ENCODE results near the gene KASH5. TPM values are rescaled to one million over a fixed set of nuclear protein-coding genes. Genes with fewer than 3 reads are reported as not detected.
A peak's percentile ranks its signal among the peaks of the same experiment; 100 is the strongest.

The KASH5 gene
- total RNA-seq, 5 donors from 2014 or later (not counting 1 experiment from before 2014, with no cell fraction given) = 0.25 to 0.26 TPM; not detected in 3

GRCh38 chr19:49417088-49417487 is 29.0 kb downstream of the KASH5 start:
- no peak for DNase-seq
- Mint-ChIP-seq H3K9me3 (no peaks in the 10 kb centered on the region), H3K36me3 (no peaks in the 10 kb centered on the region), H3K27me3 (peaks cover 42 to 50% of the 10 kb centered on the region in 2 donors), H3K4me3 (no peak overlapping the region), H3K27ac (no peak overlapping the region), H3K4me1 (peaks cover 19 to 26% (median 25%) of the 10 kb centered on the region in 3 donors)
- H3K4me1 ChIP-seq (ENCODE audit: control insufficient read depth in 1 of 2, extremely low read depth in 1 of 2, insufficient read depth in 2 of 2, low read length in 2 of 2) = peaks cover 4 to 18% of the 10 kb centered on the region in 2 experiments
- H3K27me3 ChIP-seq (replicated peaks in 1 of 2; ENCODE audit: control insufficient read depth in 2 of 2, extremely low read depth in 1 of 2, insufficient read depth in 2 of 2, low read length in 1 of 2) = peaks cover 3 to 61% of the 10 kb centered on the region in 2 experiments
- ChIA-PET CTCF (no interaction called here), POLR2A (no interaction called here)
- ATAC-seq (replicated peaks in 1 of 4) = no peak
- no peak overlapping the region for H3K27ac ChIP-seq (ENCODE audit: low read length)
- no peaks in the 10 kb centered on the region for H3K36me3 ChIP-seq (ENCODE audit: control insufficient read depth in 2 of 2, extremely low read depth in 1 of 2, insufficient read depth in 1 of 2, low read length in 1 of 2)
- WGBS (ENCODE audit: insufficient coverage) = 43% methylated on average over 2 of the region's 7 CpGs
- no peaks in the 10 kb centered on the region for H3K9me3 ChIP-seq
- no peak overlapping the region for H3K4me3 ChIP-seq (ENCODE audit: control insufficient read depth in 1 of 2, extremely low read depth in 1 of 2, low read length in 1 of 2)

- peaks cover 6 to 76% of the 10 kb centered on the region in 2 experiments for H3K27me3 ChIP-seq (replicated peaks in 1 of 2; ENCODE audit: control insufficient read depth in 2 of 2, extremely low read depth in 1 of 2, insufficient read depth in 2 of 2, low read length in 1 of 2)
- ChIA-PET CTCF (no interaction called here), POLR2A (no interaction called here)
- Mint-ChIP-seq H3K4me3 (no peak overlapping the region), H3K27me3 (peaks cover 51 to 60% of the 10 kb centered on the region in 2 donors), H3K9me3 (no peaks in the 10 kb centered on the region), H3K36me3 (no peaks in the 10 kb centered on the region), H3K27ac (peak overlapping the region in 1 of 2 donors; percentile 63), H3K4me1 (peaks cover 24 to 32% (median 31%) of the 10 kb centered on the region in 3 donors)
- no peak for DNase-seq
- no peak overlapping the region for H3K4me3 ChIP-seq (ENCODE audit: control insufficient read depth in 1 of 2, extremely low read depth in 1 of 2, low read length in 1 of 2)
- 43% methylated on average over 1 of the region's 5 CpGs for WGBS (ENCODE audit: insufficient coverage)
- ATAC-seq (replicated peaks in 1 of 4) = no peak
- H3K4me1 ChIP-seq (ENCODE audit: control insufficient read depth in 1 of 2, extremely low read depth in 1 of 2, insufficient read depth in 2 of 2, low read length in 2 of 2) = peaks cover 8 to 27% of the 10 kb centered on the region in 2 experiments
- H3K27ac ChIP-seq (ENCODE audit: low read length) = no peak overlapping the region
- no peaks in the 10 kb centered on the region for H3K9me3 ChIP-seq
- no peaks in the 10 kb centered on the region for H3K36me3 ChIP-seq (ENCODE audit: control insufficient read depth in 2 of 2, extremely low read depth in 1 of 2, insufficient read depth in 1 of 2, low read length in 1 of 2)
Measured at GRCh38 chr19:49418511-49418910, 30.5 kb downstream of the KASH5 start.

DNA sequence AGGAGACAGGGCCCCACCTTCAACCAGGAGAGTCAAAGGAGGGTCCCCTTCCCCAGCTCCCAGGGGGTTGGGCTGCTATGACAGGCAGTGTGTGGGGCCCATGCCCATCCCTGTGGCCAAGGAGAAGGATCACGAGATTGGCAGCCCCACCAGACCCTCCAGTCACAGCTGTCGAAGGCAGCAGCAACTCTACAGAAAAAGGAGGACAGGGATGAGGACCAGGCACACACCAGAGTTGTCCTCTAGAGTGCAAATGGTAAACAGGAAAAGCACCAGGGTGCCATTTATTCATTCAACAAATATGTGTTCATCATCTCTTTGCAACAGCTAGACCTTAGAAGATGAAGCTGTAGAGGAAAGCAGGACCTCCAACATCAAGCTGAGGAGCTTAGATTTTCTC is 31.1 kb downstream of the KASH5 start:
- peaks cover 13 to 34% of the 10 kb centered on the region in 2 experiments for H3K4me1 ChIP-seq (ENCODE audit: control insufficient read depth in 1 of 2, extremely low read depth in 1 of 2, insufficient read depth in 2 of 2, low read length in 2 of 2)
- no peak overlapping the region for H3K27ac Mint-ChIP-seq
- POLR2A ChIA-PET = no interaction called here
- H3K36me3 ChIP-seq (ENCODE audit: control insufficient read depth in 2 of 2, extremely low read depth in 1 of 2, insufficient read depth in 1 of 2, low read length in 1 of 2) = no peaks in the 10 kb centered on the region
- 69% methylated on average over 2 of the region's 2 CpGs for WGBS (ENCODE audit: insufficient coverage)
- H3K36me3 Mint-ChIP-seq = no peaks in the 10 kb centered on the region
- H3K27ac ChIP-seq (ENCODE audit: low read length) = no peak overlapping the region
- DNase-seq = no peak
- H3K27me3 Mint-ChIP-seq = peaks cover 57 to 66% of the 10 kb centered on the region in 2 donors
- peaks cover 6 to 78% of the 10 kb centered on the region in 2 experiments for H3K27me3 ChIP-seq (replicated peaks in 1 of 2; ENCODE audit: control insufficient read depth in 2 of 2, extremely low read depth in 1 of 2, insufficient read depth in 2 of 2, low read length in 1 of 2)
- CTCF ChIA-PET = no interaction called here
- no peaks in the 10 kb centered on the region for H3K9me3 ChIP-seq
- no peak overlapping the region for H3K4me3 ChIP-seq (ENCODE audit: control insufficient read depth in 1 of 2, extremely low read depth in 1 of 2, low read length in 1 of 2)
- H3K4me1 Mint-ChIP-seq = peaks cover 30 to 38% (median 38%) of the 10 kb centered on the region in 3 donors
- no peaks in the 10 kb centered on the region for H3K9me3 Mint-ChIP-seq
- H3K4me3 Mint-ChIP-seq = no peak overlapping the region
- no peak for ATAC-seq (replicated peaks in 1 of 4)

DNA sequence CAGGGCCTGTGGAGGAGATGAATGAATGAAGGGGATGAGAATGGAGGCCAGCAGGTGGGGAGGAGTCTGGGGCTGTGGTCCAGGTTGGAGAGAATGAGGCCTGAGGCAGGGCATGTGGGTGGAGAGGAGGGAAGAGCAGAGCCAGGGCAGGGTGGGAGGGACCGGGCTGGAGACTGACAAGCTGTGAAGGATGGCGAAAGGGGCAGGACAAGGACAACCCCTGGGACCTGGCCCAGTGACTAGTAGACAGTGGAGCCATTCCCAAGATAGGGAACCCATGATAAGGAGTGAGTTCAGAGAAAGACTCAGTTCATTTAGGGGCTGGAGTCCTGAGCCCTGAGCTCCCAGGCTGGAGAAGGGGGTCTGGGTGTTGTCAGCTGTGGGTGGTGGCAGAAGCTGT is 32.2 kb downstream of the KASH5 start:
- DNase-seq (no peak), ATAC-seq (replicated peaks in 1 of 4) (no peak)
- no peak overlapping the region for H3K4me3 ChIP-seq (ENCODE audit: control insufficient read depth in 1 of 2, extremely low read depth in 1 of 2, low read length in 1 of 2)
- ChIA-PET POLR2A (no interaction called here), CTCF (interaction anchor here in 1 of 2 donors (0.5 to 1.0 kb wide), 3 partner anchors 14 to 419 kb away, joined by 3 to 5 read pairs (median 3); no protein-coding TSS in a partner anchor)
- H3K9me3 ChIP-seq = no peaks in the 10 kb centered on the region
- Mint-ChIP-seq H3K27ac (no peak overlapping the region), H3K27me3 (peaks cover 65 to 75% of the 10 kb centered on the region in 2 donors), H3K4me3 (peak overlapping the region in 1 of 3 donors; percentile 22), H3K36me3 (no peaks in the 10 kb centered on the region), H3K4me1 (peaks cover 35 to 47% (median 46%) of the 10 kb centered on the region in 3 donors), H3K9me3 (no peaks in the 10 kb centered on the region)
- H3K36me3 ChIP-seq (ENCODE audit: control insufficient read depth in 2 of 2, extremely low read depth in 1 of 2, insufficient read depth in 1 of 2, low read length in 1 of 2) = no peaks in the 10 kb centered on the region
- H3K27ac ChIP-seq (ENCODE audit: low read length) = no peak overlapping the region
- H3K4me1 ChIP-seq (ENCODE audit: control insufficient read depth in 1 of 2, extremely low read depth in 1 of 2, insufficient read depth in 2 of 2, low read length in 2 of 2) = peaks cover 13 to 37% of the 10 kb centered on the region in 2 experiments
- H3K27me3 ChIP-seq (replicated peaks in 1 of 2; ENCODE audit: control insufficient read depth in 2 of 2, extremely low read depth in 1 of 2, insufficient read depth in 2 of 2, low read length in 1 of 2) = peaks cover 6 to 85% of the 10 kb centered on the region in 2 experiments
- 100% methylated on average over 2 of the region's 2 CpGs for WGBS (ENCODE audit: insufficient coverage)

- DNase-seq (peak in 5 of 35 experiments; percentile 20 to 54 (median 32)), ATAC-seq (replicated peaks in 1 of 4) (peak in 2 of 4 experiments; percentile 39 to 64)
- H3K27me3 Mint-ChIP-seq = peaks cover 75 to 83% of the 10 kb centered on the region in 2 donors
- H3K9me3 ChIP-seq = no peaks in the 10 kb centered on the region
- no peak overlapping the region for H3K27ac Mint-ChIP-seq
- 10% methylated on average over 37 of the region's 48 CpGs for WGBS (ENCODE audit: insufficient coverage)
- H3K4me3 ChIP-seq (ENCODE audit: control insufficient read depth in 1 of 2, extremely low read depth in 1 of 2, low read length in 1 of 2) = peak overlapping the region in 1 of 2 donors; percentile 39
- H3K4me1 Mint-ChIP-seq = peaks cover 43 to 57% (median 53%) of the 10 kb centered on the region in 3 donors
- peaks cover 12 to 94% of the 10 kb centered on the region in 2 experiments for H3K27me3 ChIP-seq (replicated peaks in 1 of 2; ENCODE audit: control insufficient read depth in 2 of 2, extremely low read depth in 1 of 2, insufficient read depth in 2 of 2, low read length in 1 of 2)
- H3K27ac ChIP-seq (ENCODE audit: low read length) = no peak overlapping the region
- no peaks in the 10 kb centered on the region for H3K9me3 Mint-ChIP-seq
- H3K4me1 ChIP-seq (ENCODE audit: control insufficient read depth in 1 of 2, extremely low read depth in 1 of 2, insufficient read depth in 2 of 2, low read length in 2 of 2) = peaks cover 13 to 42% of the 10 kb centered on the region in 2 experiments
- H3K4me3 Mint-ChIP-seq = peak overlapping the region; percentile 31 to 82 (median 35)
- POLR2A ChIA-PET = no interaction called here
- CTCF ChIA-PET = interaction anchor here in 1 of 2 donors (0.6 kb wide), 1 partner anchor 420 kb away, joined by 3 read pairs; no protein-coding TSS in a partner anchor
- H3K36me3 ChIP-seq (ENCODE audit: control insufficient read depth in 2 of 2, extremely low read depth in 1 of 2, insufficient read depth in 1 of 2, low read length in 1 of 2) = no peaks in the 10 kb centered on the region
- H3K36me3 Mint-ChIP-seq = no peaks in the 10 kb centered on the region
Measured at GRCh38 chr19:49421039-49421877, 33.2 kb downstream of the KASH5 start.

DNA sequence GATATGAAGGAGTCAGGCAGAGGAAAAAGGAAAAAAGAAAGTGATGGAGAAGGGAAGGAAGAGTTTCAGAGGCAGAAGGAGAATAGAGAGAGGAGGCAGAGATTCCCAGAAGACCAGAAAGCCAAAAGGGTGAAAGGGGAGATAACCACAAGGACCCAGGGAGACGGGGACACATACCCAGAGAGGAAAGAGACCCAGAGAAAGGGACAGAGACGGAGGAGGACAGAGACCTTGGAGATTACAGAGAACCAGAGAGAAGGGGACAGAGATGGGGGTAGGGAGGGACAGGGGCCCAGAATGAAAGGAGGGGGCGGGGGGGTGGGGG is 33.8 kb downstream of the KASH5 start:
- H3K4me3 Mint-ChIP-seq = peak overlapping the region in 2 of 3 donors; percentile 35 to 82
- POLR2A ChIA-PET = no interaction called here
- peaks cover 49 to 63% (median 59%) of the 10 kb centered on the region in 3 donors for H3K4me1 Mint-ChIP-seq
- Histone ChIP-seq H3K27ac (ENCODE audit: low read length) (no peak overlapping the region), H3K9me3 (no peaks in the 10 kb centered on the region), H3K4me1 (ENCODE audit: control insufficient read depth in 1 of 2, extremely low read depth in 1 of 2, insufficient read depth in 2 of 2, low read length in 2 of 2) (peaks cover 13 to 46% of the 10 kb centered on the region in 2 experiments), H3K36me3 (ENCODE audit: control insufficient read depth in 2 of 2, extremely low read depth in 1 of 2, insufficient read depth in 1 of 2, low read length in 1 of 2) (no peaks in the 10 kb centered on the region), H3K27me3 (replicated peaks in 1 of 2; ENCODE audit: control insufficient read depth in 2 of 2, extremely low read depth in 1 of 2, insufficient read depth in 2 of 2, low read length in 1 of 2) (peaks cover 12 to 95% of the 10 kb centered on the region in 2 experiments), H3K4me3 (ENCODE audit: control insufficient read depth in 1 of 2, extremely low read depth in 1 of 2, low read length in 1 of 2) (no peak overlapping the region)
- DNase-seq = no peak
- CTCF ChIA-PET = interaction anchor here in 1 of 2 donors (0.5 kb wide), 1 partner anchor 85 kb away, joined by 4 read pairs; no protein-coding TSS in a partner anchor
- no peak overlapping the region for H3K27ac Mint-ChIP-seq
- H3K27me3 Mint-ChIP-seq = peaks cover 81 to 89% of the 10 kb centered on the region in 2 donors
- no peaks in the 10 kb centered on the region for H3K9me3 Mint-ChIP-seq
- 14% methylated on average over 1 of the region's 3 CpGs for WGBS (ENCODE audit: insufficient coverage)
- no peak for ATAC-seq (replicated peaks in 1 of 4)
- H3K36me3 Mint-ChIP-seq = peaks cover 2% of the 10 kb centered on the region
